Peyer's patch (tissue), 4 donors: ENCODE results near the gene DSCAML1.

Experiments used
- POLR2A ChIP-seq, 2 donors: fragments of 450-650 bp; IDR thresholded peaks; one replicate each; pipeline ENCODE4 v1.5.1; 2017; ENCODE audit warnings: antibody characterized with exemption in 2 of 2, mild to moderate bottlenecking in 2 of 2, moderate library complexity in 2 of 2
- TF ChIP-seq, protein P1 (sequence below), 6 experiments: fragments of 450-650 bp in 4 of 6; fragments of 200-600 bp in 2 of 6; sonication (generic) in 1 of 6; IDR thresholded peaks; one replicate each; pipeline ENCODE4 v1.5.1; 2017 to 2019; ENCODE audit warnings: antibody characterized with exemption in 6 of 6, mild to moderate bottlenecking in 3 of 6, moderate library complexity in 1 of 6

DNA sequence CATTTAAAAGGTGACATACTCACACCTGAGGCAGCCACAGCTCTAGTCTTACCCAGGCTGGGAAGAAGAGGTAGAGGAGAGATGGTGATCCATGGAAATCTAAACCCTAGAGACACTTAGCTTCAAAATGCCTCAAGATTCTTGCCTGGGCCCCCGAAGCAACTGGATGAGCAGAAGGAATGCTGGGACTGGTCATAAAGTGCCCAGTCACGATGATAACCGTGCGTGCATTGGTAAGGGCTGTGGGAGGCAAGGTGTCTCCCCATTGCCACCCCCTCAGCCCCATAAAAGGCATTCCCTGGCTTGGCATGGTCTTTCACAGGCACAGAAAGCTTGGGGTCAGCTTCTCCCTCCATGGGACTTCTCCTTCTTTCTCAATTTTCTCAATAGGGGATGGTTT is 144.5 kb downstream of the DSCAML1 start:
- TF ChIP-seq, protein P1, sequence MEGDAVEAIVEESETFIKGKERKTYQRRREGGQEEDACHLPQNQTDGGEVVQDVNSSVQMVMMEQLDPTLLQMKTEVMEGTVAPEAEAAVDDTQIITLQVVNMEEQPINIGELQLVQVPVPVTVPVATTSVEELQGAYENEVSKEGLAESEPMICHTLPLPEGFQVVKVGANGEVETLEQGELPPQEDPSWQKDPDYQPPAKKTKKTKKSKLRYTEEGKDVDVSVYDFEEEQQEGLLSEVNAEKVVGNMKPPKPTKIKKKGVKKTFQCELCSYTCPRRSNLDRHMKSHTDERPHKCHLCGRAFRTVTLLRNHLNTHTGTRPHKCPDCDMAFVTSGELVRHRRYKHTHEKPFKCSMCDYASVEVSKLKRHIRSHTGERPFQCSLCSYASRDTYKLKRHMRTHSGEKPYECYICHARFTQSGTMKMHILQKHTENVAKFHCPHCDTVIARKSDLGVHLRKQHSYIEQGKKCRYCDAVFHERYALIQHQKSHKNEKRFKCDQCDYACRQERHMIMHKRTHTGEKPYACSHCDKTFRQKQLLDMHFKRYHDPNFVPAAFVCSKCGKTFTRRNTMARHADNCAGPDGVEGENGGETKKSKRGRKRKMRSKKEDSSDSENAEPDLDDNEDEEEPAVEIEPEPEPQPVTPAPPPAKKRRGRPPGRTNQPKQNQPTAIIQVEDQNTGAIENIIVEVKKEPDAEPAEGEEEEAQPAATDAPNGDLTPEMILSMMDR (IDR thresholded peaks at IDR 0.05) = no peak
- no peak for TF ChIP-seq POLR2A (IDR thresholded peaks at IDR 0.05)
